GM20000 (cell line): ENCODE data around the gene SS18L1.

Experiments
- DNase-seq: peaks from one replicate; pipeline ENCODE4 v3.0.0; 2012; ENCODE audit warnings: low spot score
- CTCF ChIP-seq: IDR thresholded peaks from 2 replicates; pipeline ENCODE4 v1.5.1; 2012; ENCODE audit warnings: mild to moderate bottlenecking, control low read depth; ENCODE audit errors: extremely low read depth, missing control alignments

Gene SS18L1

GRCh38 chr20:62163986-62164762, 20.6 kb downstream of the SS18L1 start:
- TF ChIP-seq CTCF = no peak
- DNase-seq = no peak

- DNase-seq = no peak
- TF ChIP-seq CTCF = no peak
These were observed 21.6 kb downstream of the SS18L1 start for GRCh38 chr20:62164879-62165761.

GRCh38 chr20:62165762-62166399, 22.3 kb downstream of the SS18L1 start:
- no peak for DNase-seq
- no peak for TF ChIP-seq CTCF

GRCh38 chr20:62167474-62167873, 23.9 kb downstream of the SS18L1 start:
- no peak for DNase-seq
- no peak for TF ChIP-seq CTCF

- DNase-seq = no peak
- TF ChIP-seq CTCF = no peak
These were observed 24.5 kb downstream of the SS18L1 start for GRCh38 chr20:62168061-62168460.

GRCh38 chr20:62168890-62169435, 25.4 kb downstream of the SS18L1 start:
- TF ChIP-seq CTCF = no peak
- no peak for DNase-seq

GRCh38 chr20:62170536-62170935, 27.0 kb downstream of the SS18L1 start:
- no peak for TF ChIP-seq CTCF
- no peak for DNase-seq
